Natural killer cell treated with Interleukin-12 subunit alpha and Interleukin-12 subunit beta and Interleukin-15 and Interleukin-18, amount 100 ng/mL, for 72 hours (primary cell): ENCODE measurements around the gene CDKAL1. TPM values are rescaled to one million over a fixed set of nuclear protein-coding genes. Genes with fewer than 3 reads are reported as not detected.
"Not testable (repeated sequence)": the region's sequence is repeated elsewhere in the genome, so short reads cannot be mapped to it uniquely, and the experiment has no call there.

Source experiments
- ATAC-seq, 2 donors: fragments of 150-1000 bp; cut with Tn5 transposase in 1 of 2; sonication (Bioruptor Pico), chemical (Tn5 transposase) in 1 of 2; 2 replicates each; pipeline ENCODE4 v1.10.0; 2021
- DNase-seq: peaks from one replicate; pipeline ENCODE4 v3.0.0; 2022; ENCODE audit warnings: low spot score
- H3K27ac Mint-ChIP-seq, 2 donors: 1 replicate in 1 of 2; 2 replicates in 1 of 2; pipeline ENCODE4 v1.8.0; 2022; ENCODE audit warnings: mixed read lengths in 2 of 2, mild to moderate bottlenecking in 1 of 2, moderate library complexity in 1 of 2
- H3K27me3 Mint-ChIP-seq, 2 donors: 1 replicate in 1 of 2; 2 replicates in 1 of 2; pipeline ENCODE4 v1.8.0; 2022; ENCODE audit warnings: mixed read lengths in 2 of 2
- H3K36me3 Mint-ChIP-seq: one replicate; pipeline ENCODE4 v1.8.0; 2022; ENCODE audit warnings: mixed read lengths
- H3K4me1 Mint-ChIP-seq, 2 donors: 1 replicate in 1 of 2; 2 replicates in 1 of 2; pipeline ENCODE4 v1.8.0; 2022; ENCODE audit warnings: low read depth in 2 of 2, mixed read lengths in 2 of 2, mild to moderate bottlenecking in 1 of 2
- H3K4me3 Mint-ChIP-seq: one replicate; pipeline ENCODE4 v1.8.0; 2022; ENCODE audit warnings: mixed read lengths
- H3K9me3 Mint-ChIP-seq: 2 replicates; pipeline ENCODE4 v1.8.0; 2022; ENCODE audit warnings: mixed read lengths
- total RNA-seq, 2 donors: library from RNA; stranded (reverse); gene quantifications; one replicate each; pipeline ENCODE4 v1.2.3, GENCODE V29; 2022

The CDKAL1 gene
- total RNA-seq, 2 donors from 2014 or later, result 33.7 to 43.8 TPM

DNA sequence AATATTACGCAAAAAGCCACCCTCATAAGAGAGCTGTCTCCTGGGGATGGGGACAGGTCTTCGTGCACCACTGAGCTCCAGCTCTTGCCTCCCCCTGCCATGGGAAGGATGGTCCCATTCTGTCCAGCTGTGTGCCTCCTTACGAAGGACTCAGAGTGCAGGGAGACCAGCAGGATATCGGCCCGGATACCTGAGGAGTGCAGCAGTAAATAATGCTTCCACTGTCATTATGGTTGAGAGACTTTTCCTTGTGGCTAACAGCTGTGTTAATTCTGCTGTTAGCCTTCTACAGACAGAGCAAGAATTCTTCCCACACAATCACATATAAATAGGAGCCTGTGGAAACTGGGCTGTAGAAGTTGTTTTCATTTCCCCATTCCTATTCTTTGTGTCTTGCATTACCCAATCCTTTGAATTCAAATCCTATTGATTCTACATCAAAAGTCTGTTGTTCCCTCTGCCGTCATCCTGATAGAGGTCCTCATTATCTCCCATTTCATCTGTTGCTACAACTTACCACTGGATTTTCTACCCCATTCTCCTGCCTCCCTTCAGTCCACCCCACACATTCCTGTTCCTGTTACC lies 694.7 kb downstream of the CDKAL1 start:
- no peak overlapping the region for H3K27ac Mint-ChIP-seq
- H3K4me3 Mint-ChIP-seq, result no peak overlapping the region
- no peak for ATAC-seq
- H3K9me3 Mint-ChIP-seq, result no peaks in the 10 kb centered on the region
- no peak for DNase-seq
- peaks cover 17% of the 10 kb centered on the region for H3K36me3 Mint-ChIP-seq
- no peaks in the 10 kb centered on the region for H3K27me3 Mint-ChIP-seq
- no peaks in the 10 kb centered on the region for H3K4me1 Mint-ChIP-seq

DNA sequence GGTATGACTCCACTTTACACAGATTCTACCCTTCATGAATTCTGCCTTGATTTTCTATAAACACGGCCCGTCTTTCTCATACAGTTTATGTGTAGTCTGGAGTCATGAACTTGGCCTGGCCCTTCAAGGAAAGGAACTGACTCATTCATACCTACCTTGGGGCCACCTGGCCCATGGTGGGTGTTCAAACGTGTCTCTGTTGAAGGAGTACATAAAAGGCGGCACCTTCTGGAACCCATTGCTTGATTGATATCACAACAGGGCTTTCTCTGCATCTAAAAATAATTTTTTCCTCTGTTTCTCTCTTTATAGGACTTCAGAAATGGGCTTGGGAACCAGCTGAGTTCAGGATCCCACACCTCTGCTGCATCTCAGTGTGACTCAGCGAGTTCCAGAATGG lies 696.3 kb downstream of the CDKAL1 start:
- Mint-ChIP-seq H3K36me3 (peaks cover 30% of the 10 kb centered on the region), H3K27me3 (no peaks in the 10 kb centered on the region), H3K4me3 (no peak overlapping the region), H3K9me3 (peaks cover 7% of the 10 kb centered on the region), H3K27ac (no peak overlapping the region), H3K4me1 (no peaks in the 10 kb centered on the region)
- DNase-seq (no peak), ATAC-seq (no peak)

DNA sequence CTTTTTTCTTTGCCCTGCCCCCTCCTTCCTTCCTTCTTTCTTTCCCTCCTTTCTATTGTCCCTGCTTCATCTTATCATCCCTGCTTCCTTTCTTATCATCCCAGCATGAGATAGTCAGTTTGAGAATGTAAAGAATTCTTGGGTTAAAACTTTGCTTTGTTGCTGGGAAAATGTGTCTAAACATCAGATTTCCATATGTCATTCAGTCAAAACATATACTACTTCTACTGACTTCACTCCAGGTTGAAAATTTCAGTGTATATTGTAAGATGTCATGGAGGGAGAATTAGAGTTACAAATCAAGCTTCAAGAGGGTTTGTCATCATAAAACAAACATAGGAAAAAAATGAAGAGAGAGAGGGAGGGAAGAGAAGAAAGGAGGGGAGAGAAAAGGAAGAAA lies 700.9 kb downstream of the CDKAL1 start:
- H3K27ac Mint-ChIP-seq, result no peak overlapping the region
- no peaks in the 10 kb centered on the region for H3K4me1 Mint-ChIP-seq
- ATAC-seq (no peak), DNase-seq (no peak)
- peaks cover 9% of the 10 kb centered on the region for H3K9me3 Mint-ChIP-seq
- H3K4me3 Mint-ChIP-seq, result no peak overlapping the region
- H3K36me3 Mint-ChIP-seq, result peaks cover 39% of the 10 kb centered on the region
- no peaks in the 10 kb centered on the region for H3K27me3 Mint-ChIP-seq

DNA sequence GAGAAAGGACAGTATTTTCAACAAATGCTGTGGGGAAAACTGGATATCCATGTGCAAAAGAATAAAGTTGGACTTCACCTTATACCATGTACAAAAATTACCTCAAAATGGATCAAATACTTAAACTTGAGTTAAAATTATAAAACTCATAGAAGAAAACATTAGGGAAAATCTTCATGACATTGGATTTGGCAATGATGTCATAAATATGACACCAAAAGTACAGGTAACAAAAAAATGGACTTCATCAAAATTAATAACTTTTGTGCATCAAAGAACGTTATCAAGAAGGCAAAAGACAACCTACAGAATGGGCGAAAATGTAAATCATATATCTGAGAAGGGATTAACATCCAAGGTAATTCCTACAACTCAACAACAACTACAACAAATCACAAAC lies 704.0 kb downstream of the CDKAL1 start:
- Mint-ChIP-seq H3K36me3 (peaks cover 28% of the 10 kb centered on the region), H3K9me3 (peaks cover 14% of the 10 kb centered on the region), H3K4me1 (peaks cover 4 to 5% of the 10 kb centered on the region in 2 donors), H3K27ac (no peak overlapping the region), H3K27me3 (no peaks in the 10 kb centered on the region), H3K4me3 (no peak overlapping the region)
- ATAC-seq (no peak), DNase-seq (no peak)

DNA sequence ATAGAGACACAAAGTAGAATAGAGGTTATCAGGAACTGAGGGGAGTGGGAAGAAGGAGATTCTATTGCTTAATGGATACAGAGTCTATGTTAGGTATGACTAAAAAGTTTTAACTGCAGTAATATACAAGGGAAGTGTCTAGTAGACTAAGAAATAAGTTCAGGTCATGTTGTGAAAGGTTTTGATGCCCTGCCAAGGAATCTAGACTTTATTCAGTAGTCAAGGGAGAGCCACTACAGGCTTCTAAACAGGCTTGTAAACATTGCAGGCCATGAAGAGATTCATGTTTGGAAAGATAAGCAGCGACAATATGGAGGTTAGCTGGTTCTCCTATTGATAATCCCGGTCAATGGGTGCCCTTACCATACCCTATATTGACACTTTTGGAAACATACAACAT lies 706.5 kb downstream of the CDKAL1 start:
- no peak for DNase-seq
- Mint-ChIP-seq H3K9me3 (peaks cover 8% of the 10 kb centered on the region), H3K4me3 (no peak overlapping the region), H3K36me3 (peaks cover 8% of the 10 kb centered on the region), H3K4me1 (peaks cover 4 to 5% of the 10 kb centered on the region in 2 donors), H3K27ac (no peak overlapping the region), H3K27me3 (no peaks in the 10 kb centered on the region)
- no peak for ATAC-seq

DNA sequence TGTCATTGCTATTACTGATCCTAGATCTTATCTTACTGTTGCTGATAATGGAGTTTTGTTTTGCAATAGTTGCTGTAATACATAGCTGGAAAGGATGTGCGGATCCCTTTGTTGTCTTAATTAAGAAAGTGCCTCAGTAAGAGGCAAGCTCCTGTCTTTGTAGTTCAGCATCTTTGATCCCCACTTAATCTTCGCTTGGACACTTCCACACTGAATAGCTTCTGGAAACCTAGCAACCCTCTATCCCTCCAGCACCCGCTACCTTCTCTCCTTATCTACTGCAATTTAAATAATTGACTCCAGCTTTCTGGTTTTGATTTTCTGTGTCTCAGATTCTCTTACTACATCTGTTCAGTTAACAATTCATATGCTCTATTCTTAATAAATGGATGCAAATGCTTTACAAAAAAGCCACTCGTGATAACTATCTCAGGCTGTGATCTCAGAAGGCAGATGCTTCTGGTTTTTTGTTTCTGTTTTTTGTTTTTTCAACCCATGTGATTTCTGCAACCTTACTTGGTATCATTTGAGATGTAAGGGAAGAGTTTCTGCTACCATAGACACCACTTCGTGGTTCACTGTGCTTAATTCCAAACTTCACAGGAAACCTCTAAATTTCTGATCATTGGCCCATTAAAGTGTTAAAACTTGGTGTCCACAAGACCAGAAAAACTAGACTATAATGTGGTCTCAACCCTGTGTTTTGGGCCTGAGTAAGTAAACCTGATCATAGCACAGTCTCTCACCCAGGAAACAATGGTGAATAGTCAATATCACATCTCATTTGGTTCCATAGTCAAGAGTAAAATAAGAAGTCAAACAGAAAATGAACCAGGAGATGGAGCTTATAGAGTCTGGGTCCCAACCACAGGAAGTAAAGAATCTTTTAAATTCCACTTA lies 707.2 kb downstream of the CDKAL1 start:
- Mint-ChIP-seq H3K27me3 (no peaks in the 10 kb centered on the region), H3K27ac (no peak overlapping the region)
- no peak for DNase-seq

DNA sequence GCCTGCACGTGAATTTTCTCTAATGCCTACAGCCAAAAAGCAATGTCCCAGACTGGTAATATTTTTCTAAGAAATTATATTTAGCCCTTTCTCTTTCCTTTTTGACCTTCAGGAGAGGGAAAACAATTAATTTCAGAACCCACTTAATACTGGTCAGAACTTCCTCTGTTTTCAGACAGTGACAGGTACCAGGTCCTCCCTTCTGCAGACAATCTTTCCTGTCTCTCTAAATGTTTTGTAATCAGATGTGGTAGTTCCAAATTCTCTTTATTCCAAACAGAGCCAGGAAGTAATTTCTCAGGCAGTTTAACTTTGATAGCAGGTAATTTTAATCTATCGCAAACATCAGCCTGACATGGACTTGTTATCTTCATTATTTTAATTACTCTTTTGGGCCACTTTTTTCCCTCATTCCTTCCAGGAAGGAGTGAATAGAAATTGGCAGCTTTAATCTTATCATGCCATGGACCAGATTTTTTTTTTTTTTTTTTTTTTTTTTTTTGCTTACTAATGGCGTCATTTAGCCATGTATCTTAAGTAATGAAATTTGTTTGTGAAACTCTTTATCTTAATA lies 710.7 kb downstream of the CDKAL1 start:
- H3K27ac Mint-ChIP-seq, result no peak overlapping the region
- peaks cover 5% of the 10 kb centered on the region for H3K9me3 Mint-ChIP-seq
- no peaks in the 10 kb centered on the region for H3K27me3 Mint-ChIP-seq
- H3K36me3 Mint-ChIP-seq, result no peaks in the 10 kb centered on the region
- H3K4me1 Mint-ChIP-seq, result peaks cover 10 to 13% of the 10 kb centered on the region in 2 donors
- no peak overlapping the region for H3K4me3 Mint-ChIP-seq
- no peak for ATAC-seq
- no peak for DNase-seq

More for the DNA sequence above, 707.2 kb downstream of the CDKAL1 start:
- ATAC-seq, result no peak
- H3K4me3 Mint-ChIP-seq, result no peak overlapping the region
- H3K4me1 Mint-ChIP-seq, result peaks cover 10% of the 10 kb centered on the region in 2 donors
- peaks cover 8% of the 10 kb centered on the region for H3K36me3 Mint-ChIP-seq
- peaks cover 8% of the 10 kb centered on the region for H3K9me3 Mint-ChIP-seq

DNA sequence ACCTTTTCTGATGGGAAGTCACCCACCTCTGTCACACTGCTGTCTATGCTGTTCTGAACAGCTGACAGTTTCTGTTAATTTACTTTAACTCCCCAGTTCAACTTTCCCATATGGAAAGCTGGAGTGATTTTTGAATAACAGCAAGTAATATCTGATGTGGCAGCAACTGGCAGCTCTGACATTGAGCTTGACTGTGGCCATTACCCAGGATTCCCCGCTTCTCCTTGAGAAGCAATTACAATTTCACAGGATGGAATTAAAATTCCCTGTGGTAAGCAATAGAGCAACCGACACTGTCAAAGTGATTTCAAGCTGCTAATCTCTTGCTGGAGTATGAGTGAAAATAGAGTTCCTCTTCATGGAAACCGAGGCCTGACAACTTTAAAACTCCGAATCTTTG lies 711.2 kb downstream of the CDKAL1 start:
- Mint-ChIP-seq H3K27me3 (no peaks in the 10 kb centered on the region), H3K4me3 (no peak overlapping the region), H3K4me1 (peaks cover 10 to 13% of the 10 kb centered on the region in 2 donors), H3K27ac (no peak overlapping the region), H3K9me3 (peaks cover 3% of the 10 kb centered on the region), H3K36me3 (no peaks in the 10 kb centered on the region)
- ATAC-seq (no peak), DNase-seq (no peak)

DNA sequence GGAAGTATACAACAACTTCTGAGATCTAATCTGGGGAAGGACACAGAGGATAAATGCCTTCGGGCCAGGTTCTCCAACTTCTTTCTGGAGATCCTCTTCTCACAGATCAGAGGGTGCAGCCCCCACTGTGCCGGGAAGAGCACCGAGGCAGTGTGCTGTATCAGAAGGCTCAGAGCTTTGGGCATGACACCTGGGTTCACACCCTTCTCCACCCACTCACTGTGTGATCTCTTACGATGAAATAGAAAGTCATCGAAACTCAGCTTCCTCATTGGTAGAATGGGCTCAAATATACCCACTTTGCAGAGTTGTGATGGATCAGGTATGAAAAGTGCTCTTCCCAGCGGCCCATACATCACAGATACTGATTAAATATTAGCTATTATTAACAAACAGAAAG lies 711.8 kb downstream of the CDKAL1 start:
- peaks cover 0 to 3% of the 10 kb centered on the region in 2 donors for H3K27me3 Mint-ChIP-seq
- DNase-seq (no peak), ATAC-seq (no peak)
- no peak overlapping the region for H3K4me3 Mint-ChIP-seq
- peaks cover 10 to 13% of the 10 kb centered on the region in 2 donors for H3K4me1 Mint-ChIP-seq
- H3K36me3 Mint-ChIP-seq, result no peaks in the 10 kb centered on the region
- H3K9me3 Mint-ChIP-seq, result peaks cover 6% of the 10 kb centered on the region
- H3K27ac Mint-ChIP-seq, result no peak overlapping the region

DNA sequence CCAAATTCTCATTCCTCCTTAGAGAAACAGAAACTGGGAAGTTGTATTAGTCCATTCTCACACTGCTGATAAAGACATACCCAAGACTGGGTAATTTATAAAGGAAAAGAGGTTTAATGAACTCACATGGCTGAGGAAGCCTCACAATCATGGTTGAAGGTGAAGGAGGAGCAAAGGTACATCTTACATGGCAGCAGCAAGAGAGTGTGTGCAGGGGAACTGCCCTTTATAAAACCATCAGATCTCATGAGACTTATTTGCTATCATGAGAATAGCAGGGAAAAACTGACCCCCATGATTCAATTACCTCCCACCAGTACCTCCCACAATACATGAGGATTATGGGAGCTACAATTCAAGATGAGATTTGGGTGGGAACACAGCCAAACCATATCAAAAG lies 720.2 kb downstream of the CDKAL1 start:
- not testable (repeated sequence) for DNase-seq, ATAC-seq, H3K27ac Mint-ChIP-seq, H3K36me3 Mint-ChIP-seq, H3K4me1 Mint-ChIP-seq, H3K4me3 Mint-ChIP-seq
- H3K9me3 Mint-ChIP-seq, result peaks cover 10% of the 10 kb centered on the region
- peaks cover 8 to 13% of the 10 kb centered on the region in 2 donors for H3K27me3 Mint-ChIP-seq

DNA sequence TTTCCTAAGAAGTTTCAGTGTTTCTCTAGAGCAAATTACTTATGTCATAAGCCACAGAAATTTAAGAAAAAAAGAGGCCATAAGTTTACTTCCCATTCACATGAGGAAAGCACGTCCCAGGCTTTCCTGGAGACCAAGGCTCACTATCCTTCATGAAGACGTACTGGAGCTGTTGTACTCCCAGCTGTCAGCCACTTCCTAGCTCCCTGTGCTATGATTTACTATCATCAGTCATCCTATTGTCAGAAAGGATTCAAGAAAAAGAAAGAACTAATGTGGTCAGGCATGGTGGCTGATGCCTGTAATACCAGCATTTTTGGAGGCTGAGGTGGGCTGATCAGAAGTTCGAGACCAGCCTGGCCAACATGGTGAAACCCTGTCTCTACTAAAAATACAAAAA lies 721.9 kb downstream of the CDKAL1 start:
- Mint-ChIP-seq H3K9me3 (peaks cover 7% of the 10 kb centered on the region), H3K27ac (no peak overlapping the region), H3K4me3 (no peak overlapping the region), H3K36me3 (peaks cover 6% of the 10 kb centered on the region), H3K27me3 (peaks cover 5 to 13% of the 10 kb centered on the region in 2 donors), H3K4me1 (peaks cover 4 to 9% of the 10 kb centered on the region in 2 donors)
- no peak for ATAC-seq
- no peak for DNase-seq

DNA sequence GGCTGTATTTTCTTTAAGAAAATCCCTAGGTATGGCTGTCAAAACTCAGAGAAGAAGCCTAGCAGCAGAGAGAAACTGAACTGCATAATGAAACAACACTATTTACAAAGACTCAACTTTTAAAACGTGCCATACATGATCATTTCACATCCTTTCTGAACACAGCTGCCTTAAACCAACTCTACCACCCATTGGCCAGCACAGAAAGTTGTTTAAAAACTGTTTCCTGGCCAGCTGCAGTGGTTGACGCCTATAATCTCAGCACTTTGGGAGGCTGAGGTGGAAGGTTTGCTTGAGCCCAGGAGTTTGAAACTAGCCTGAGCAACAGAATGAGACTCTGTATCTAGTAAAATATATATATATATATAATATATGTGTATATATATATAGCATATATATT lies 722.9 kb downstream of the CDKAL1 start:
- H3K27ac Mint-ChIP-seq, result no peak overlapping the region
- H3K27me3 Mint-ChIP-seq, result peaks cover 2 to 13% of the 10 kb centered on the region in 2 donors
- no peak overlapping the region for H3K4me3 Mint-ChIP-seq
- H3K4me1 Mint-ChIP-seq, result peaks cover 4 to 14% of the 10 kb centered on the region in 2 donors
- peaks cover 6% of the 10 kb centered on the region for H3K36me3 Mint-ChIP-seq
- no peak for ATAC-seq
- DNase-seq, result no peak
- peaks cover 4% of the 10 kb centered on the region for H3K9me3 Mint-ChIP-seq

DNA sequence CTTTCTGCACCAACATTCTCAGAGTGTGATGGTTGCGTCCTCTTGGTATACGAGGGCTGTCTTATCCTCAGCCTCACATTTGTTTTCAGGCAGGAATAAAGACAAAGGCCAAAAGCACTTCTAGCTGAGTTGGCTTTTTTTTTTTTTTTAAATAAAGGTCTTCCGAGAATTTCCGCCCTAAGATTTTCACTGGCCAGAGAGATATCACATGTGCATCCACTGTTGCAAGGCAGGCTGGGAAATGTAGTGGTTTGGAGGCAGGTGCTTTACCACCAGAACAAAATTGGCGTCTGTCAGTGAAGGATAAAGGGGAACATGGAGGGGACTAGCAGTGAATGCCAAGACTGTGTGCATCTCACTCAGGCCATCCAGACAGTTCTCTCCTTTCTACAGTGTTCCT lies 724.4 kb downstream of the CDKAL1 start:
- Mint-ChIP-seq H3K27me3 (peaks cover 0 to 6% of the 10 kb centered on the region in 2 donors), H3K4me3 (no peak overlapping the region), H3K36me3 (no peaks in the 10 kb centered on the region), H3K9me3 (no peaks in the 10 kb centered on the region), H3K27ac (no peak overlapping the region), H3K4me1 (peaks cover 4 to 14% of the 10 kb centered on the region in 2 donors)
- ATAC-seq (no peak), DNase-seq (no peak)

DNA sequence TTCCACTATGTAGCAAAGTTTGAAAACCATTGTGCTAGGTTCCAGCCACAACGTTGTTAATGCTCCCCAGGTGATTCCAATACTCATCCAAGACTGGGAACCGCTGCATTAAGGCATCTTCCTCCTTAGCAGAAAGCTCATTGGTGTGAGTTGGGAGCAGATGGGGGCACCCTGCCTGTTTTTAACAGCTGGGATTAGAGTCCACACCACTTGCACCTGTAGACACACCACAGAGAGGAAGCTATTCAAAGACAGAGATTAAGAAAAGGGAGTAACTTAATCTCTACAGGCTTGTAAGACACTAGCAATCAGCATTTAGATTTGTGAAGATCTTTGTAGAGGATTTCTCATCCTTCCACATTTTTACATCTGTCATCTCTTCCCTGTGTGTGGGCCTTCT lies 725.4 kb downstream of the CDKAL1 start:
- Mint-ChIP-seq H3K36me3 (no peaks in the 10 kb centered on the region), H3K4me3 (no peak overlapping the region), H3K27ac (no peak overlapping the region), H3K4me1 (peaks cover 9 to 14% of the 10 kb centered on the region in 2 donors), H3K27me3 (peaks cover 0 to 6% of the 10 kb centered on the region in 2 donors), H3K9me3 (no peaks in the 10 kb centered on the region)
- no peak for DNase-seq
- no peak for ATAC-seq
